HepG2 (cell line): ENCODE results near the gene SRC. TPM values are rescaled to one million over a fixed set of nuclear protein-coding genes. Genes with fewer than 3 reads are reported as not detected.

Source experiments
- ATF4 ChIP-seq, 2 experiments: fragments of 450-650 bp in 1 of 2; sonication (generic) in 1 of 2; formaldehyde crosslinking; IDR thresholded peaks; 2 replicates each; pipeline versions ENCODE4 v1.5.0 to v1.8.0; 2020 to 2022; ENCODE audit warnings: mild to moderate bottlenecking in 1 of 2, missing genetic modification reagents in 1 of 2
- CBX5 ChIP-seq: sonication (generic); formaldehyde crosslinking; IDR thresholded peaks from 2 replicates; pipeline ENCODE4 v1.4.0; 2020; ENCODE audit warnings: missing genetic modification reagents, borderline replicate concordance
- FOSL2 ChIP-seq: sonication (generic); formaldehyde crosslinking; IDR thresholded peaks from 2 replicates; pipeline ENCODE4 v1.4.0; 2020; ENCODE audit warnings: missing genetic modification reagents
- HCFC1 ChIP-seq: fragments of 150-350 bp; IDR thresholded peaks from 2 replicates; pipeline ENCODE4 v1.6.1; 2014; ENCODE audit warnings: low read depth, low read length
- HES4 ChIP-seq: sonication (generic); formaldehyde crosslinking; IDR thresholded peaks from 2 replicates; pipeline ENCODE4 v1.9.0; 2021; ENCODE audit warnings: mild to moderate bottlenecking, missing genetic modification reagents, borderline replicate concordance
- LRRFIP1 ChIP-seq: sonication (generic); formaldehyde crosslinking; conservative IDR thresholded peaks from 2 replicates; pipeline ENCODE4 v1.4.0; 2020; ENCODE audit warnings: missing genetic modification reagents
- MLX ChIP-seq: IDR thresholded peaks from 2 replicates; pipeline ENCODE4 v1.6.1; 2016
- MTA1 ChIP-seq: sonication (generic); formaldehyde crosslinking; IDR thresholded peaks from 2 replicates; pipeline ENCODE4 v1.4.0; 2020; ENCODE audit warnings: missing genetic modification reagents, mild to moderate bottlenecking, borderline replicate concordance
- NFKBIZ ChIP-seq: IDR thresholded peaks from 2 replicates; pipeline ENCODE4 v1.6.1; 2018; ENCODE audit warnings: missing genetic modification reagents, missing compliant biosample characterization
- NONO ChIP-seq, 2 experiments: fragments of 450-650 bp in 1 of 2; sonication (generic) in 1 of 2; formaldehyde crosslinking in 1 of 2; IDR thresholded peaks in 1 of 2; conservative IDR thresholded peaks in 1 of 2; 2 replicates each; pipeline versions ENCODE4 v1.6.1 to v1.8.0; 2017 to 2022; ENCODE audit warnings: mild to moderate bottlenecking in 1 of 2, missing genetic modification reagents in 1 of 2, moderate library complexity in 1 of 2
- PAXIP1 ChIP-seq: sonication (generic); formaldehyde crosslinking; conservative IDR thresholded peaks from 2 replicates; pipeline ENCODE4 v1.4.0; 2020; ENCODE audit warnings: mild to moderate bottlenecking, missing genetic modification reagents, moderate library complexity
- PRPF4 ChIP-seq: fragments of 200-400 bp; formaldehyde crosslinking; IDR thresholded peaks from 2 replicates; pipeline ENCODE4 v1.6.1; 2016; ENCODE audit warnings: low read length, low read depth; ENCODE audit not compliant: poor library complexity, severe bottlenecking
- REL ChIP-seq: sonication (generic); formaldehyde crosslinking; conservative IDR thresholded peaks from 2 replicates; pipeline ENCODE4 v1.8.0; 2022; ENCODE audit warnings: mild to moderate bottlenecking, missing genetic modification reagents, moderate library complexity
- RELA ChIP-seq: sonication (generic); formaldehyde crosslinking; IDR thresholded peaks from 2 replicates; pipeline ENCODE4 v1.4.0; 2020; ENCODE audit warnings: missing genetic modification reagents
- SOX6 ChIP-seq, 2 experiments: fragments of 450-650 bp in 1 of 2; sonication (generic) in 1 of 2; formaldehyde crosslinking in 1 of 2; IDR thresholded peaks; 2 replicates each; pipeline versions ENCODE4 v1.4.0 to v1.6.1; 2017 to 2020; ENCODE audit warnings: antibody characterized with exemption in 1 of 2, mild to moderate bottlenecking in 1 of 2, missing genetic modification reagents in 1 of 2
- SP4 ChIP-seq: sonication (generic); formaldehyde crosslinking; IDR thresholded peaks from 2 replicates; pipeline ENCODE4 v1.8.1; 2023; ENCODE audit warnings: mild to moderate bottlenecking, missing genetic modification reagents
- ZBTB20 ChIP-seq: sonication (generic); formaldehyde crosslinking; IDR thresholded peaks from 2 replicates; pipeline ENCODE4 v1.8.1; 2023; ENCODE audit warnings: missing genetic modification reagents, low read depth, mild to moderate bottlenecking, borderline replicate concordance
- ZBTB7B ChIP-seq: sonication (generic); formaldehyde crosslinking; IDR thresholded peaks from 2 replicates; pipeline ENCODE4 v1.4.0; 2020; ENCODE audit warnings: missing genetic modification reagents
- ZNF350 ChIP-seq: sonication (generic); formaldehyde crosslinking; IDR thresholded peaks from 2 replicates; pipeline ENCODE4 v1.4.0; 2020; ENCODE audit warnings: mild to moderate bottlenecking, low read depth, missing genetic modification reagents, borderline replicate concordance
- ZNF549 ChIP-seq: sonication (generic); formaldehyde crosslinking; IDR thresholded peaks from 2 replicates; pipeline ENCODE4 v1.5.0; 2020; ENCODE audit warnings: missing genetic modification reagents
- polyA plus RNA-seq, 8 experiments: library from polyadenylated mRNA; depleted of rRNA in 3 of 8; stranded (reverse) in 7 of 8; unstranded in 1 of 8; fragments of >200 nt; fragmentation: Illumina TruSeq in 4 of 8; extraction: Trizol in 4 of 8; gene quantifications; 2 replicates each; pipeline versions ENCODE4 v1.2.1 to v1.2.3, GENCODE V29; 2011 to 2016; ENCODE audit warnings: low read depth in 4 of 8, missing spikeins in 1 of 8, mixed read lengths in 1 of 8; ENCODE audit not compliant: insufficient read depth in 1 of 8
- total RNA-seq, 5 experiments: library from RNA; depleted of rRNA; stranded (reverse); fragments of >200 nt; fragmentation: Illumina TruSeq; extraction: Trizol; gene quantifications; 2 replicates each; pipeline ENCODE4 v1.2.3, GENCODE V29; 2016; ENCODE audit warnings: low read depth in 1 of 5

Gene SRC
- total and polyA plus RNA-seq, 2 of the 13 experiments (the other 11 are each of a cell fraction or from before 2014, with no cell fraction given): 54.7 to 192 TPM

GRCh38 chr20:37379967-37380828, 34.3 kb downstream of the SRC start (continued):
- TF ChIP-seq HES4 (CRISPR knock-in tag): no peak
- TF ChIP-seq REL (CRISPR knock-in tag): no peak
- no peak for TF ChIP-seq PRPF4
- 0 out of 2 replicates have a peak, but pooled peaks have one; percentile 68 for TF ChIP-seq LRRFIP1 (CRISPR knock-in tag)
- no peak for TF ChIP-seq ZNF549 (CRISPR knock-in tag)
- no peak for TF ChIP-seq SOX6 (IDR thresholded peaks at IDR 0.05)
- peak; percentile 84 for TF ChIP-seq SOX6 (CRISPR knock-in tag; IDR thresholded peaks at IDR 0.05)
- TF ChIP-seq MTA1 (CRISPR knock-in tag): peak; percentile 79; the same call in 1 of the 2 replicates
- TF ChIP-seq CBX5 (CRISPR knock-in tag): peak; percentile 23; the same call in 1 of the 2 replicates
- TF ChIP-seq ZNF350 (CRISPR knock-in tag): peak; percentile 79
- TF ChIP-seq NFKBIZ: peak; percentile 20; the same call in 1 of the 2 replicates
- TF ChIP-seq MLX (CRISPR knock-in tag): peak; percentile 38; the same call in 1 of the 2 replicates
- TF ChIP-seq SP4 (CRISPR knock-in tag): no peak
- 0 out of 2 replicates have a peak, but pooled peaks have one; percentile 23 for TF ChIP-seq ZBTB20 (CRISPR knock-in tag)
- TF ChIP-seq FOSL2: peak; percentile 97
- no peak for TF ChIP-seq RELA (CRISPR knock-in tag)
- TF ChIP-seq ATF4 (CRISPR knock-in tag; IDR thresholded peaks at IDR 0.05): no peak; a peak in 1 of 4 replicates
- 0 out of 2 replicates have a peak, but pooled peaks have one; percentile 8 for TF ChIP-seq HCFC1
- no peak for TF ChIP-seq NONO (IDR thresholded peaks at IDR 0.05)
- TF ChIP-seq NONO (CRISPR knock-in tag; conservative IDR thresholded peaks at IDR 0.05): peak; percentile 34; the same call in 1 of the 2 replicates
- TF ChIP-seq PAXIP1 (CRISPR knock-in tag): peak; percentile 88
- peak; percentile 59 for TF ChIP-seq ZBTB7B (CRISPR knock-in tag)
